ENCODE data around the gene FRMD4B.

- TF ChIP-seq CTCF (IDR thresholded peaks at IDR 0.05) = no peak
- TF ChIP-seq POLR2A (IDR thresholded peaks at IDR 0.05) = no peak
- TF ChIP-seq EP300 (IDR thresholded peaks at IDR 0.05; ENCODE audit: low read depth) = no peak
Observed at GRCh38 chr3:69197922-69198530, 187.9 kb downstream of the FRMD4B start.

Measured in transverse colon (tissue), 3 donors.